Measurements from ENCODE around the gene SYT2.

DNA sequence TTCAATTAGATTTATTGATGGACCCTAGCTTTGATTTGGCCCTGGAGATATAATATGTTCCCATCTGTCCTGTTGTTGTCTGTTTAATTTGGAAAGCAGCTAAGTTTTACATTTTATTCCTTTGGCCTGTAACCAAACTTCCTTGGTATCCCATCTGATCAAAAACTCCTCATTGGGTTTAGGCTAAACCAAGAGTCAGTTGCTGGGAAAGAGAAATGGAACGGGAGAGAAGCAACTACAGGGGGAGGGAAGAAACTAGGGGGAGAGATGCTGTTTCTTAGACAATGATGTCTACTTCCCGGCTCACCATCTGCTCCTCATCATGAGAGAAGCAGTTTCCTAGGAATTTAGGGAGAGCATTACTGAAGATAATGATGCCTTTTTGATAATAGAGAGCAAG is 141.8 kb downstream of the SYT2 start:
- TF ChIP-seq, protein P1, sequence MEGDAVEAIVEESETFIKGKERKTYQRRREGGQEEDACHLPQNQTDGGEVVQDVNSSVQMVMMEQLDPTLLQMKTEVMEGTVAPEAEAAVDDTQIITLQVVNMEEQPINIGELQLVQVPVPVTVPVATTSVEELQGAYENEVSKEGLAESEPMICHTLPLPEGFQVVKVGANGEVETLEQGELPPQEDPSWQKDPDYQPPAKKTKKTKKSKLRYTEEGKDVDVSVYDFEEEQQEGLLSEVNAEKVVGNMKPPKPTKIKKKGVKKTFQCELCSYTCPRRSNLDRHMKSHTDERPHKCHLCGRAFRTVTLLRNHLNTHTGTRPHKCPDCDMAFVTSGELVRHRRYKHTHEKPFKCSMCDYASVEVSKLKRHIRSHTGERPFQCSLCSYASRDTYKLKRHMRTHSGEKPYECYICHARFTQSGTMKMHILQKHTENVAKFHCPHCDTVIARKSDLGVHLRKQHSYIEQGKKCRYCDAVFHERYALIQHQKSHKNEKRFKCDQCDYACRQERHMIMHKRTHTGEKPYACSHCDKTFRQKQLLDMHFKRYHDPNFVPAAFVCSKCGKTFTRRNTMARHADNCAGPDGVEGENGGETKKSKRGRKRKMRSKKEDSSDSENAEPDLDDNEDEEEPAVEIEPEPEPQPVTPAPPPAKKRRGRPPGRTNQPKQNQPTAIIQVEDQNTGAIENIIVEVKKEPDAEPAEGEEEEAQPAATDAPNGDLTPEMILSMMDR (conservative IDR thresholded peaks at IDR 0.05 in 1 of 2, IDR thresholded peaks at IDR 0.05 in 1 of 2; ENCODE audit: extremely low read depth in 1 of 2, insufficient read depth in 1 of 2, low read depth in 1 of 2, low read length in 2 of 2), result no peak
- TF ChIP-seq EZH2 (IDR thresholded peaks at IDR 0.05; ENCODE audit: borderline replicate concordance, low read length), result no peak

Data from mammary epithelial cell (primary cell).